Measurements from ENCODE around the gene CYB5R3.
"Not testable (repeated sequence)": the region's sequence is repeated elsewhere in the genome, so short reads cannot be mapped to it uniquely, and the experiment has no call there.

CYB5R3 gene

GRCh38 chr22:42622061-42622710, 27.0 kb downstream of the CYB5R3 start:
- no peak for FAIRE-seq

DNA sequence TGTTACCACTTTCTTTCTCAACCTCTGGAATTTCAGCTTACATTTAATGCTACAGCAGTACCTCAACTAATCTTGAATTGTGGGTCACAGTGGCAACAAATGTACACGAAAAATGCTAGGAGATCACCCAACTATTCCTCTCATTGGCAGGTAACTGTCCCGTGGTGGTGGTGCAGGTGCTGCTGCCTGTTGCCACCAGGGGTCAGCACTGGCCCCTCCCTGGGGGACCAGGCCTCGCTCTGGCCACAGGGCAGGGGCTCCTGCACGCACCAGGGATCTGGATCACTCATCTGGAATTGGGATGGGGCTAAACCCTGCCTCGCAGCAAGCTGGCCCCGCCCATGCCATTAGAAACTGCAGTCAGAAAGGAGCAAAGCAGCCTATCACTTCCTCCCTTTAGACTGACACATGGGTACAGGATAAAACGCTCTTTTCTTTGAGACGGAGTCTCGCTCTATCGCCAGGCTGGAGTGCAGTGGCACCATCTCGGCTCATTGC, 27.6 kb downstream of the CYB5R3 start:
- FAIRE-seq: peak; percentile 50

DNA sequence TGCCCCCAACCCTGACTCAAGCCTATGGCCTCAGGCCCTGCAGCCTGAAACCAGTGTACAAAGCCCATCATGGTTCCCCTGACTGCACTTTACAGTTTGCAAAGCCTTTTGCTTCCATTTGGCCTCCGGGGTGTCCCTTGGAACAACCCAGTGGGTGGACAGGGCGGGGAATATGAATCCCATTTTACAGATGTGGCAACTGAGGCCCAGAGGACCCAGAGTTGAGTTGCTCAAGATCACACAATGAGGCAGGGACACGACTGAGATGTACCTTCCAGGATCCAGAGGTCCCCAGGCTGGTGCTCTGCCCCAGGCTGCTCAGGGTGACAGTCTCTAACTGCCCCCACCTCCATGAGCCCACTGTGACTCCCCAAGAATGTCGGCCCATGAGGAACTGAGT, 29.1 kb downstream of the CYB5R3 start:
- FAIRE-seq: no peak

- no peak for FAIRE-seq
These were observed 29.7 kb downstream of the CYB5R3 start for GRCh38 chr22:42619261-42620063.

DNA sequence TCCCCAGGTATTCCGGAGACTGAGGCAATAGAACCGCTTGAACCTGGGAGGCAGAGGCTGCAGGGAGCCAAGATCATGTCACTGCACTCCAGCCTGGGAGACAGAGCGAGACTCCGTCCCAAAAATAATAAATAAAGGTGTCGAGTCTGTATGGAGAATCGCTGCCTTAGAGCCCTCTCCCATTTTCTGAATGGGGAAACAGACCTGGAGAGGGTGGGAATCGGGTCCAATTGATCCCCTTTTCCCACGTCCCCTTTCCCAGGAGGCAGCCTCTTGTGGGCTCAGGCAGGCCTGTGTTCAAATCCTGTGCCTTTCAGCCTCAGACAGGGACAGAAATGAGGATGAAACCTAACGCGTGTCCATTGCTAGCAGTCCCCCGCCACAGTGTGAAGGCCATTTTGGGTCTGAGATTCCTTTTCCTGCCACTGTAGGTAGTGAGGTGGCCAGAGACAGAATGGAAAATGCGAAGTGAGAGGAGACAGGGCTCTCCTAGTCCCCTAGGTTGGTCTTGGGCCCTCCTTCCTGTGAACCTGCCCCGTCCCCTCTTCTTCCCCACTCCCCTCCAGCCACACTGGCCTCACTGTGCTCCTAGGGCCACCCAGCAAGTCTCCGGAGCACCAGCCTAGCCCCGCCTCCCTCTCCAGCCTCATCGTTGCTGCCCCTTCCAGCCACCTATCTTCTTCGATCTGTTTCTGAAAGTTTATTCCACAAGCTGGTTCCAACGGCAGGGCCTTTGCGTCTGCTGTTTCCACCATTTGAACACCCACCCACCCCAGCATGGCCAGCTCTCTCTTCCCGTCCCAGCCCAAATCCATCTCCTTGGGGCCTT, 31.8 kb downstream of the CYB5R3 start:
- FAIRE-seq: no peak

- FAIRE-seq: not testable (repeated sequence)
These were observed 33.4 kb downstream of the CYB5R3 start for GRCh38 chr22:42615860-42616175.

DNA sequence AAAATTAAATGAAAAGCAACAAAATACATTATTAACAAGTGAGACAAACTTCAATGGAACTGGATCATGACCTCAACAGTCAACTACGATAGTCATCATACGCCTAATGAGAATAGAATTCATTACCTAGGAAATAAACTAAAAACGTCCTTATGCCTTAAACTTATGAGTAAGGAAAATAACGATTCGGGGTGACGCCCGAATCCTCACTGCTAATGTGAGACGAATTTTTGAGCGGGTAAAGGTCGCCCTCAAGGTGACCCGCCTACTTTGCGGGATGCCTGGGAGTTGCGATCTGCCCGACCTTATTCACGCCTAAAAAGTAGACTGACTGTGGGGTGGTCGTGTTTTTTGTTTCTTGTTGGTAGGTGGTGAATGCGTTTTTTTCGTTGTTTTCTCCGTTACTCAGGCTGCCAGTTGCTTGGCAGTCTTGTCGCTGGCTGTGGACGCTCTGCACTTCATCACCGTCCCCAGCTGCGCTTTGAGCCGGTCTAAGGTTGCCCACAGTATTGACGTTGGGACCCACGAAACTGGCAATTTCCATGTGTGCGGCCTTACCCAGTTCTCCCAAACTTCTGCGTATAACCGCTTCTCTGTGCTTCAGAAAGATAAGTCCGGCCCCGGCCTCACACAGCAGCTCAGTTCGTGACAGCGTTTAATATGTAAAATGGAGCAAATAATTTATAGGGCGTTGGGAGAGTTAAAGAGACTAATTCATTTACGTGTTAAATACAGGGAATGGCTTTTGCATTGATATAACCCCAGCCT, 33.9 kb downstream of the CYB5R3 start:
- no peak for FAIRE-seq

GRCh38 chr22:42614312-42615091, 34.7 kb downstream of the CYB5R3 start, which contains the start of gene POLDIP3:
Gene POLDIP3 (minus strand): TSS chr22:42614883. CDS start chr22:42614857, 26 bp downstream.
- FAIRE-seq: peak; percentile 96

GRCh38 chr22:42613872-42614301, 35.3 kb downstream of the CYB5R3 start:
- no peak for FAIRE-seq

DNA sequence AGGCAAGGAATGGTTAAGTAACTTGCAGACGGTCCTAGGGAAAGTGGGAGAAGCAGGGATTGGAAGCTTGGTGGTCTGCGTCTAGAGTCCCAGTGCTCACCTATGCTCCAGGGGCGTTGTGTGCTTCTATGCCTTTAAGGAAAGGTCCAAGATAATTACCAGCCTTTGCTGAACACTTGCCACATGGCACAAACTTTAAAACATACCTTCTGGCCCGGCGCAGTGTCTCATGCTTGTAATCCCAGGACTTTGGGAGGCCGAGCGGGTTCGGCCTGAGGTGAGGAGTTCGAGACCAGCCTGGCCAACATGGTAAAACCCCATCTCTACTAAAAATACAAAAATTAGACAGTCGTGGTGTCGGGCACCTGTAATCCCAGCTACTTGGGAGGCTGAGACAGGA, 36.9 kb downstream of the CYB5R3 start:
- FAIRE-seq: no peak

GRCh38 chr22:42611051-42611450, 38.1 kb downstream of the CYB5R3 start:
- no peak for FAIRE-seq

DNA sequence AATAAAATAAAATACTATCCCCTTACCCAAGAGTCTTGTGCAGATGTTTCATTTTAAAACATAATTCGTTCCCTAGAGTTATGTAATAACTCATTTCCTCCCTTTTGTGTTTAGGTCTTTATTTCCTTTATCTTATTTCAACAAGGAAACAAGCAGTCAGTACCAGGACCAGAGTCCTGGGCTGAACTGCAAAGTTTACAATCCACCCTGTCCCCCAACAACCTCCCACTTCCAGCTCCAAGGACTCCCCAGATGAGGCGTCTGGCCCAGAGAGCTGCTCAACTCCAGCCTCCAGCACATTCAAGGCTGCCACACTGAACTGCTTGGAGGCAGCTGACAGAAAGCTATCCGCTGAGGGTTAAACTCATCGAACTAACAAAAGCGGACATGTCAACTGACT, 39.0 kb downstream of the CYB5R3 start:
- no peak for FAIRE-seq

- FAIRE-seq: no peak
These were observed 40.3 kb downstream of the CYB5R3 start for GRCh38 chr22:42608823-42609361.

DNA sequence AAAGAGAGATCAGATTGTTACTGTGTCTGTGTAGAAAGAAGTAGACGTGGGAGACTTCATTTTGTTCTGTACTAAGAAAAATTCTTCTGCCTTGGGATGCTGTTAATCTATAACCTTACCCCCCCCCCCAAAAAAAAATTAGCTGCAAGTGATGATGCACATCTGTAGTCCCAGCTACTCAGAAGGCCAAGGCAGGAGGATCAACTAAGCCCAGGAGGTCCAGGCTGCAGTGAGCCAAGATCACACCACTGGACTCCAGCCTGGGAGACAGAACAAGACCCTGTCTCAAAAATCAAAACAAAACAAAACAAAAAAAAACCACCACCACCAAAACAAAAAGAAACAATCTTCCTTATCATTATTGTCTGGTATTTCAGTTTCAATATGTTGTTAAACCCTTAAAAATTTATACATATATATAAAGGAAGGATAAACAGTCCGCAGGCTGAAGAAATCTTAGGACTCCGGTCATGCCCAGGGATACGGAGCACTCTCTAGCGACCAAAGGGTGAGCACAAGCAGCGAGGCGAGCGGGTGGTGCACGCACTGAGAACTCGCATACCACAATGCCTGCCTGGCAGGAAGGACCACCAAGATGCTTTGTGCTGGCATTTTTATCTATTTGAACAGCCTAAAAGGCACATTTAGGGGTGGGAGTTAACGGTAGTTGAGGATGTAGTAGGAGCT, 40.9 kb downstream of the CYB5R3 start:
- no peak for FAIRE-seq

DNA sequence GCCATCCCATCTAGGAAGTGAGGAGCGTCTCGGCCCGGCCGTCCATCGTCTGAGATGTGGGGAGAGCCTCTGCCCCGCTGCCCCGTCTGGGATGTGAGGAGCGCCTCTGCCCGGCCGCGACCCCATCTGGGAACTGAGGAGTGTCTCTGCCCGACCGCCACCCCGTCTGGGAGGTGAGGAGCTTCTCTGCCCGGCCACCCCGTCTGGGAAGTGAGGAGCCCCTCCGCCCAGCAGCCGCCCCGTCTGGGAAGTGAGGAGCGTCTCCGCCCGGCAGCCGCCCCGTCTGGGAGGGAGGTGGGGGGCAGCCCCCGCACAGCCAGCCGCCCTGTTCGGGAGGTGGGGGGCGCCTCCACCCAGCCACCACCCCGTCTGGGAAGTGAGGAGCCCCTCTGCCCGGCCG, 41.6 kb downstream of the CYB5R3 start:
- FAIRE-seq: not testable (repeated sequence)

DNA sequence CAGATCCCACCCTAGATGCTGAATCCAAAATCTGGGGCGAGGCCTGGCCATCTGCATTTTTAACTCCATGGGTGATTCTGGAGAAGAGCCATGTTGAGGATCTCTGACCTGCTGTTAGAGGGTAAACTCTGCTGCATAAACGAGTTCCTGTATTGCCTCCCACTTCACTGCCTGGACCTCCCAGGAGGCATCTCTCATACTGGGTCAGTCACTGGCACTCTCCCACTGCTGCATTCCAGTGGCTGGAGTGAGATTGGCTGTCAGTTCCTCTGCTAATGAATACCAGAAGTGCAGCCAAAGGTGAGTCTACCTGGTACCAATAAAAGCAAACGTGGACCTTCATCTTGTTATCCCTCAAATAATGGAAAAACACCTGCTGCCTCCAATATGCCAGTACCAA, 44.8 kb downstream of the CYB5R3 start:
- no peak for FAIRE-seq

DNA sequence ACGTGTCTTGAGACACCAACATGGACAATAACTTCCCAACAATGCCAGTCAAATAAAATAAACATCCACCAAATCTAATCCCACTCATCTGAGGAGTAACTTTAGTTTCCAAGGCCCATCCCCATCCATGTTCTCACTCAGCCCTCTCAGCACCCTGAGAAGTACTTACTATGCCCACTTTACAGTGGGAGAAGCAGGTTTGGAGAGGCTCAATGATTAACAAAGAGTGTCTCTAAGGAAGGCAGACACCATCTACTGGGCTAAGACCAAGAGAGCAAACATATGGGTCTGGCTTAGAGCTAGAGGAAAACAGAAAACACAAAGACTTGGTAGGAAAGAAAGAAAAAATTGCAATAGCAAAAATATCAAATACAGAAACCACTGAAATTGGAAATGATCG, 45.8 kb downstream of the CYB5R3 start:
- no peak for FAIRE-seq

DNA sequence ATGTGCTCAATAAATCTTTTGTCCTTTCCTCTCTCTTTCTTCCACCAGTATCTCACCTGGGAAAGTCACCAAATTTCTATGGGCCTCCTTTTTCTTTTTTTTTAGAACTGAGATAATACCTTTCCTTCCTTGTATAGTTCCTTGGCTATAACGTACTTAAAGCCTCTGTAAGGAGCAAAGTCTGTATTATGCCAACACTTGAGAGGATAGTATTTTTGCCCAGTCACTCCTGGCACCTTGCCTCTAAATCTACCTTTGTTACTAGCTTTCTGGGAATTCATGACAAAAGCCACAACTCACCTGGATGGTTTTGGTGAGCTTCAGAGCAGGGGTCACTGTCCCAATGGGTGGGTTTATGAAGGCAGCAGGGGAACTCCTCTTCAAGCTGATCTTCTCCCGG, 46.7 kb downstream of the CYB5R3 start:
- FAIRE-seq: no peak

DNA sequence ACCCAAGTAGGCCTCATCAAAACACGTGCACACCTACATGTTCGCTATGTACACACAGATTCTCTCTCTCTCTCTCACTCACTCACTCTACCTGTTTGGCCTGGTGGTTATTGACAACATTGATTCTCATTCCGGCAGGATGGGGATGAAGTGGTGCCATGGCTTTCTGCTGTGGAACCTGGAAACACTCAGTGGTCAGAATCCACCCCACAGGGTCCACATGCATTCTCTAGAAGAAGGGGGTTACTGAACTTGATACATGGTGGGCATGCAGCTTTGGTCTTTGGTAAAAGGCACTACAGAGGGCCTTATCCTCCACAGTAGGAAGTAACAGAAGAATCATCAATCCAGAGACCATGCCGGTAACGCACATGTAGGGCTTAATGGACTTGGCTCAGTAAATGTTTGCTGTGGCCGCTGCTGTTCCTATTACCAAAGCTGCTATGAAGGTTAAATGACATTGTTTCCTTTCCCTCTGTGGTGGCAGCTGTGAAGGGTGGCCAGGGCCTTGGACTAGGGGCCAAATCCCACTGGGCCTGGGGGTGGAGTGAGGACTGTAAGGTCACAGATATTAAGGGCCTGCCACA, 47.2 kb downstream of the CYB5R3 start:
- no peak for FAIRE-seq

DNA sequence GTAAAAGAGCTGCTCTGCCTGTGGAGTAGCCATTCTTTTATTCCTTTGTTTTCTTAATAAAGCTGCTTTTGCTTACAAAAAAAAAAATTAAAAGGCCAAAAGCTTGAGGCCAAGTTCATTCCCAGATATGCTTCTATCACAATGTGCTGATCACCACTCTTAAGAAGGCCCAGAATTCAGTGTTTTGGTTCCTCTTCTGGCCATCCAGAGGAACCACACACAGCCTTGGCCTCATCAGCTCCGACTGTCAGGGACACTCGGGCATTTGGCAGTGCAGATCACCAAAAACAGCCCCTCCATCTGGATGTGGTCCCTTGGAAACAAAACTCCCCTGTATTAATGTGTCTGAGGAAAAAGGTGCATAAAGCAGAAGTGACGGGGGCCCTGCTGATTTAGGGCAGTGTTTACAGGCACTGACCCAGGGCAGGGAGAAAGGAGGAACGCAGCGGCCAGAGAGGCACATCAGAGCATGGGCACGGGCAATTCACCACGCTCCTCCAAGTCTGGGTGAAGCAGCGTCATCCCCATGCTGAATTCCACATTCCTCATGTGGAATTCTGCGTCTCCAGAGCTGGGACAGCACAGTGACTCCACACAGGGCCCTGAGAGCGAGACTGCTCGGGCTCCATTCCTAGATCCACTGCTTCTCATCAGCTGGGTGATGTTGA, 52.2 kb downstream of the CYB5R3 start:
- FAIRE-seq: no peak
